Thymus (tissue), 11 donors: Measurements from ENCODE around the gene KLHL3. TPM values are rescaled to one million over a fixed set of nuclear protein-coding genes. Genes with fewer than 3 reads are reported as not detected.

Source experiments
- DNase-seq, 9 donors: peaks; one replicate each; pipeline ENCODE4 v3.0.0-alpha.2; 2013; ENCODE audit warnings: low spot score in 9 of 9, low read depth in 6 of 9, missing footprints in 1 of 9
- H3K27ac ChIP-seq, 2 donors: one replicate each; pipeline ENCODE4 v1.5.1; 2013; ENCODE audit warnings: control low read depth in 1 of 2, low read depth in 1 of 2, low read length in 1 of 2, mild to moderate bottlenecking in 1 of 2, moderate library complexity in 1 of 2
- H3K27me3 ChIP-seq, 2 donors: one replicate each; pipeline ENCODE4 v1.5.1; 2013; ENCODE audit warnings: low read length in 1 of 2; ENCODE audit not compliant: control insufficient read depth in 2 of 2, insufficient read depth in 1 of 2
- H3K36me3 ChIP-seq, 2 donors: one replicate each; pipeline ENCODE4 v1.5.1; 2013; ENCODE audit warnings: low read length in 1 of 2, mild to moderate bottlenecking in 1 of 2, moderate library complexity in 1 of 2; ENCODE audit not compliant: control insufficient read depth in 2 of 2, insufficient read depth in 2 of 2
- H3K4me1 ChIP-seq, 2 donors: one replicate each; pipeline ENCODE4 v1.5.1; 2013; ENCODE audit warnings: low read length in 2 of 2; ENCODE audit not compliant: control insufficient read depth in 2 of 2, insufficient read depth in 2 of 2
- H3K4me3 ChIP-seq, 2 donors: one replicate each; pipeline ENCODE4 v1.5.1; 2013; ENCODE audit warnings: low read length in 2 of 2, control low read depth in 1 of 2, mild to moderate bottlenecking in 1 of 2
- H3K9me3 ChIP-seq, 2 donors: one replicate each; pipeline ENCODE4 v1.5.1; 2013; ENCODE audit warnings: low read length in 1 of 2, mild to moderate bottlenecking in 1 of 2; ENCODE audit not compliant: control insufficient read depth in 2 of 2, insufficient read depth in 1 of 2
- WGBS: extraction: QIAGEN DNeasy Blood & Tissue Kit; methylation state at CpG from one replicate; pipeline ENCODE4 v1.1.7; 2013; 5-methylcytosine and 5-hydroxymethylcytosine counted together
- polyA plus RNA-seq: library from polyadenylated mRNA; stranded (reverse); fragments of 200-250 nt; gene quantifications from one replicate; pipeline ENCODE4 v1.2.3, GENCODE V29; 2013
- total RNA-seq: library from RNA; stranded (reverse); fragments of 120-200 nt; gene quantifications from one replicate; pipeline ENCODE4 v1.2.4, GENCODE V29; 2013
- donor health status: healthy.

Gene KLHL3
- total and polyA plus RNA-seq, 2 donors: 5.0 to 5.8 TPM

- H3K27me3 ChIP-seq: peaks cover 0 to 8% of the 10 kb centered on the region in 2 donors
- 78% methylated on average over 4 of the region's 4 CpGs for WGBS
- no peaks in the 10 kb centered on the region for H3K4me1 ChIP-seq
- no peaks in the 10 kb centered on the region for H3K36me3 ChIP-seq
- H3K4me3 ChIP-seq: no peak overlapping the region
- H3K9me3 ChIP-seq: no peaks in the 10 kb centered on the region
- H3K27ac ChIP-seq: no peak overlapping the region
- no peak for DNase-seq
Measured at GRCh38 chr5:137582218-137582617, 153.7 kb downstream of the KLHL3 start.

GRCh38 chr5:137581776-137582175, 154.1 kb downstream of the KLHL3 start:
- WGBS: 76% methylated on average over 6 of the region's 6 CpGs
- H3K27me3 ChIP-seq: peaks cover 0 to 8% of the 10 kb centered on the region in 2 donors
- no peak for DNase-seq
- H3K4me1 ChIP-seq: no peaks in the 10 kb centered on the region
- no peaks in the 10 kb centered on the region for H3K36me3 ChIP-seq
- H3K27ac ChIP-seq: no peak overlapping the region
- H3K9me3 ChIP-seq: no peaks in the 10 kb centered on the region
- H3K4me3 ChIP-seq: no peak overlapping the region

- WGBS: 56% methylated on average over 3 of the region's 3 CpGs
- Histone ChIP-seq H3K27ac (no peak overlapping the region), H3K4me3 (no peak overlapping the region), H3K9me3 (no peaks in the 10 kb centered on the region), H3K4me1 (no peaks in the 10 kb centered on the region), H3K36me3 (no peaks in the 10 kb centered on the region), H3K27me3 (peaks cover 0 to 8% of the 10 kb centered on the region in 2 donors)
- DNase-seq: no peak
Measured at GRCh38 chr5:137580030-137580429, 155.9 kb downstream of the KLHL3 start.

- Histone ChIP-seq H3K36me3 (no peaks in the 10 kb centered on the region), H3K27ac (no peak overlapping the region), H3K4me3 (no peak overlapping the region), H3K4me1 (no peaks in the 10 kb centered on the region), H3K9me3 (no peaks in the 10 kb centered on the region), H3K27me3 (no peaks in the 10 kb centered on the region)
- 21% methylated on average over 2 of the region's 2 CpGs for WGBS
- no peak for DNase-seq
Measured at GRCh38 chr5:137575847-137576246, 160.0 kb downstream of the KLHL3 start.

GRCh38 chr5:137575211-137575610, 160.7 kb downstream of the KLHL3 start:
- no peaks in the 10 kb centered on the region for H3K9me3 ChIP-seq
- no peaks in the 10 kb centered on the region for H3K27me3 ChIP-seq
- no peaks in the 10 kb centered on the region for H3K4me1 ChIP-seq
- 94% methylated on average over 3 of the region's 3 CpGs for WGBS
- no peak overlapping the region for H3K27ac ChIP-seq
- DNase-seq: no peak
- no peaks in the 10 kb centered on the region for H3K36me3 ChIP-seq
- H3K4me3 ChIP-seq: no peak overlapping the region

- Histone ChIP-seq H3K9me3 (no peaks in the 10 kb centered on the region), H3K4me3 (no peak overlapping the region)
- no peak for DNase-seq
Measured at GRCh38 chr5:137573376-137573775, 162.5 kb downstream of the KLHL3 start.

GRCh38 chr5:137572042-137572695, 163.7 kb downstream of the KLHL3 start:
- H3K4me3 ChIP-seq: no peak overlapping the region
- no peaks in the 10 kb centered on the region for H3K27me3 ChIP-seq
- no peak overlapping the region for H3K27ac ChIP-seq
- 98% methylated on average over 5 of the region's 5 CpGs for WGBS
- H3K9me3 ChIP-seq: peaks cover 0 to under 1% of the 10 kb centered on the region in 2 donors
- no peak for DNase-seq
- no peaks in the 10 kb centered on the region for H3K4me1 ChIP-seq
- no peaks in the 10 kb centered on the region for H3K36me3 ChIP-seq

More at GRCh38 chr5:137573376-137573775, 162.5 kb downstream of the KLHL3 start:
- Histone ChIP-seq H3K27me3 (no peaks in the 10 kb centered on the region), H3K36me3 (no peaks in the 10 kb centered on the region), H3K4me1 (no peaks in the 10 kb centered on the region), H3K27ac (no peak overlapping the region)
- WGBS: 95% methylated on average over 2 of the region's 2 CpGs

- Histone ChIP-seq H3K9me3 (peaks cover 0 to 1% of the 10 kb centered on the region in 2 donors), H3K27ac (no peak overlapping the region), H3K4me1 (no peaks in the 10 kb centered on the region), H3K4me3 (no peak overlapping the region), H3K36me3 (no peaks in the 10 kb centered on the region), H3K27me3 (no peaks in the 10 kb centered on the region)
- WGBS: 94% methylated on average over 6 of the region's 6 CpGs
- no peak for DNase-seq
Measured at GRCh38 chr5:137570070-137570469, 165.8 kb downstream of the KLHL3 start.
